ENCODE measurements around the gene SERPINA10.

DNA sequence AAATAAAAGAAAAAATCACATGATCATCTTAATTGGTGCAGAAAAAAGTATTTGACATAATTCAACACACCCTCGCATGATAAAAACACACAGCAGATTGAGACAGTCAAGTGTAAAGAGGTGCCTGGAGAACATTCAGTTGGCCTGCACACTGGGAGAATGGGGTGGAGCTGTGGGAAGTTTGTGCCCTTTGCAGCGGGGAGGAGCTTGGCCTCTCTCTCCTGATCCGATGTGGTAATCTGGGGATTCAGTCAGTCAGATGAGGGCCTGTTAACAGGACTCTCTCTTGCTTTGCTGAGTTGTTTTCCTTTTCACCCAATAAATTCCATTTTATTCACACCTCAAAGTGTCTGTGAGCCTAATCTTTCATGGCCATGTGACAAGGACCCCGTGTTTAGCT lies 24.2 kb upstream of the SERPINA10 start:
- TF ChIP-seq, protein P1, sequence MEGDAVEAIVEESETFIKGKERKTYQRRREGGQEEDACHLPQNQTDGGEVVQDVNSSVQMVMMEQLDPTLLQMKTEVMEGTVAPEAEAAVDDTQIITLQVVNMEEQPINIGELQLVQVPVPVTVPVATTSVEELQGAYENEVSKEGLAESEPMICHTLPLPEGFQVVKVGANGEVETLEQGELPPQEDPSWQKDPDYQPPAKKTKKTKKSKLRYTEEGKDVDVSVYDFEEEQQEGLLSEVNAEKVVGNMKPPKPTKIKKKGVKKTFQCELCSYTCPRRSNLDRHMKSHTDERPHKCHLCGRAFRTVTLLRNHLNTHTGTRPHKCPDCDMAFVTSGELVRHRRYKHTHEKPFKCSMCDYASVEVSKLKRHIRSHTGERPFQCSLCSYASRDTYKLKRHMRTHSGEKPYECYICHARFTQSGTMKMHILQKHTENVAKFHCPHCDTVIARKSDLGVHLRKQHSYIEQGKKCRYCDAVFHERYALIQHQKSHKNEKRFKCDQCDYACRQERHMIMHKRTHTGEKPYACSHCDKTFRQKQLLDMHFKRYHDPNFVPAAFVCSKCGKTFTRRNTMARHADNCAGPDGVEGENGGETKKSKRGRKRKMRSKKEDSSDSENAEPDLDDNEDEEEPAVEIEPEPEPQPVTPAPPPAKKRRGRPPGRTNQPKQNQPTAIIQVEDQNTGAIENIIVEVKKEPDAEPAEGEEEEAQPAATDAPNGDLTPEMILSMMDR (IDR thresholded peaks at IDR 0.05; ENCODE audit: low read depth, low read length, poor library complexity, severe bottlenecking) = no peak
- TF ChIP-seq EZH2phosphoT487 (IDR thresholded peaks at IDR 0.05; ENCODE audit: borderline replicate concordance, low read length) = no peak

Data from DOHH2 (cell line).